GM23248 (cell line): ENCODE data around the gene GPS1. TPM values are rescaled to one million over a fixed set of nuclear protein-coding genes. Genes with fewer than 3 reads are reported as not detected.

Source experiments
- DNase-seq: peaks from one replicate; pipeline ENCODE4 v3.0.0-alpha.2; 2015
- H2AFZ ChIP-seq: fragments of 200-600 bp; sonication (generic); 2 replicates; pipeline ENCODE4 v1.6.1; 2016; ENCODE audit warnings: antibody characterized with exemption
- H3F3A ChIP-seq: fragments of 200-600 bp; sonication (generic); 2 replicates; pipeline ENCODE4 v1.6.1; 2016; ENCODE audit warnings: mild to moderate bottlenecking, antibody characterized with exemption, mixed run types; ENCODE audit not compliant: insufficient read depth
- H3K27ac ChIP-seq: fragments of 200-600 bp; sonication (generic); 2 replicates; pipeline ENCODE4 v1.5.1; 2016; ENCODE audit warnings: mild to moderate bottlenecking
- H3K27me3 ChIP-seq: fragments of 200-600 bp; sonication (generic); replicated peaks from 2 replicates; pipeline ENCODE4 v1.6.1; 2016; ENCODE audit warnings: mild to moderate bottlenecking; ENCODE audit not compliant: insufficient read depth
- H3K36me3 ChIP-seq: fragments of 200-600 bp; sonication (generic); 2 replicates; pipeline ENCODE4 v1.6.1; 2016; ENCODE audit warnings: low read depth, mild to moderate bottlenecking
- H3K4me1 ChIP-seq: fragments of 200-600 bp; sonication (generic); 2 replicates; pipeline ENCODE4 v1.6.1; 2016; ENCODE audit warnings: mild to moderate bottlenecking; ENCODE audit not compliant: insufficient read depth
- H3K4me2 ChIP-seq: fragments of 200-600 bp; sonication (generic); one replicate; pipeline ENCODE4 v1.6.1; 2016; ENCODE audit warnings: mild to moderate bottlenecking; ENCODE audit not compliant: unreplicated experiment
- H3K4me3 ChIP-seq: fragments of 200-600 bp; sonication (generic); 2 replicates; pipeline ENCODE4 v1.5.1; 2016; ENCODE audit warnings: mild to moderate bottlenecking
- H3K79me2 ChIP-seq: fragments of 200-600 bp; sonication (generic); 2 replicates; pipeline ENCODE4 v1.6.1; 2016; ENCODE audit warnings: mild to moderate bottlenecking; ENCODE audit not compliant: insufficient read depth
- H3K9ac ChIP-seq: fragments of 200-600 bp; sonication (generic); 2 replicates; pipeline ENCODE4 v1.6.1; 2016; ENCODE audit warnings: mild to moderate bottlenecking
- H3K9me2 ChIP-seq: fragments of 200-600 bp; sonication (generic); 2 replicates; pipeline ENCODE4 v1.6.1; 2016; ENCODE audit warnings: mixed run types, mild to moderate bottlenecking, moderate library complexity; ENCODE audit not compliant: insufficient read depth
- H3K9me3 ChIP-seq: fragments of 200-600 bp; sonication (generic); one replicate; pipeline ENCODE4 v1.6.1; 2017; ENCODE audit warnings: low read depth
- H4K20me1 ChIP-seq: fragments of 200-600 bp; sonication (generic); 2 replicates; pipeline ENCODE4 v1.6.0; 2016; ENCODE audit not compliant: insufficient read depth
- EZH2 ChIP-seq: fragments of 200-600 bp; sonication (generic); IDR thresholded peaks from 2 replicates; pipeline ENCODE4 v1.6.1; 2018; ENCODE audit warnings: antibody characterized with exemption, mild to moderate bottlenecking; ENCODE audit not compliant: insufficient read depth, poor library complexity, severe bottlenecking
- EZH2phosphoT487 ChIP-seq: fragments of 200-600 bp; sonication (generic); IDR thresholded peaks from 2 replicates; pipeline ENCODE4 v1.6.1; 2018; ENCODE audit warnings: antibody characterized with exemption, moderate library complexity, mild to moderate bottlenecking, low read depth; ENCODE audit not compliant: insufficient read depth
- WGBS, 2 experiments: methylation state at CpG; one replicate each; pipeline ENCODE4 v1.1.6; 2015 to 2017; ENCODE audit warnings: low lambda C conversion rate in 2 of 2, low coverage in 1 of 2; ENCODE audit errors: missing lambda C conversion rate in 2 of 2; 5-methylcytosine and 5-hydroxymethylcytosine counted together
- in situ Hi-C: fragments of 300-500 bp; cut with MboI; formaldehyde crosslinking; loops from 2 replicates; pipeline ENCODE4 v1.15.0; 2020
- polyA plus RNA-seq: library from polyadenylated mRNA; unstranded; fragments of >200 nt; fragmentation: Nextera tagmentation; extraction: Ambion mirVana; gene quantifications from 2 replicates; pipeline ENCODE4 v1.2.1, GENCODE V29; 2016
- total RNA-seq: library from RNA; depleted of rRNA; stranded (reverse); fragments of >200 nt; shearing (Covaris generic); gene quantifications from 2 replicates; pipeline ENCODE4 v1.2.3, GENCODE V29; 2014

GPS1 gene
- total and polyA plus RNA-seq, 2 experiments from 2014 or later = 104 to 130 TPM

DNA sequence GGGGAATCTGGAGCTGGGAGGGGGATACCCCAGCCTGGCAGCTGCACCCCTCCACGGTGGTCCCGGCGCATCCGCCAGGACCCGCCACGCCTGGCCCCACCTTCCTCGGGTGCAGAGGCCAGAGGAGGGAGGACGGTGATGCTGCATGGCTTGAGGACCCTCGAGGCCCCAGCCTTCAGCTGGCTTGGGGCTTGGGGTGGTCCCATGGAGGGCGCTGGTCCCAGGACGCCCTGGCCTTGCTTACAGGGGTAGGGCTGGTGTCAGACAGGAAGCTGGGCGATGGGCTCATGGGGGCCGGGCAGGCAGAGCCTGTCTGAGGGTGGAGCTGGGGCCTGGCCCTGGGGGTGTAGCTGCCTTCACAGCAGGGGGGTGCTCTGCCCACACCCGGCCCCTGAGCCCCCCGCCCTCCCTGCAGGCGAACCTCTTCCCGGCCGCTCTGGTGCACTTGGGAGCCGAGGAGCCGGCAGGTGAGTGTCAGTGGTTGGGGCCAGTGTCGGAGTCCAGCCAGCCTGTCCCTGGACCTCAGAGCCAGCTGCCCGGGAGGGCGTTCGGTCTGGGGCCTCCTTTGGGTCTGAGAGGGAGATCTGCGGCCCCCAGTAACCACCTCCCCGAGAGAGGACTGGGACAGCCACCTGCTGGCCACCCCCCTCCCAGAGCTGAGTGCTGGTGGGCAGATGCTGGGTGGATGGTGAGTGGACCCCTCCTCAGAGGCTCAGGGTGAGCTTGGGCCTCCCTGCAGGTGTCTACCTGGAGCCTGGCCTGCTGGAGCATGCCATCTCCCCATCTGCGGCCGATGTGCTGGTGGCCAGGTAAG lies 35.4 kb upstream of the GPS1 start:
- no peaks in the 10 kb centered on the region for H3K9me2 ChIP-seq
- H3K4me3 ChIP-seq = no peak overlapping the region
- no peaks in the 10 kb centered on the region for H4K20me1 ChIP-seq
- no peaks in the 10 kb centered on the region for H3K79me2 ChIP-seq
- H3K9me3 ChIP-seq = no peaks in the 10 kb centered on the region
- WGBS, 2 experiments = 87 to 89% methylated on average over 20 to 23 of the region's 28 CpGs
- no peak overlapping the region for H3K9ac ChIP-seq
- H3K4me1 ChIP-seq = no peaks in the 10 kb centered on the region
- H2AFZ ChIP-seq = no peak overlapping the region
- no peaks in the 10 kb centered on the region for H3K27me3 ChIP-seq
- in situ Hi-C loops = no loop called here
- no peak overlapping the region for H3K27ac ChIP-seq
- TF ChIP-seq EZH2 (no peak), EZH2phosphoT487 (no peak)
- no peak overlapping the region for H3K4me2 ChIP-seq
- no peak for DNase-seq
- H3F3A ChIP-seq = no peaks in the 10 kb centered on the region
- H3K36me3 ChIP-seq = no peaks in the 10 kb centered on the region

DNA sequence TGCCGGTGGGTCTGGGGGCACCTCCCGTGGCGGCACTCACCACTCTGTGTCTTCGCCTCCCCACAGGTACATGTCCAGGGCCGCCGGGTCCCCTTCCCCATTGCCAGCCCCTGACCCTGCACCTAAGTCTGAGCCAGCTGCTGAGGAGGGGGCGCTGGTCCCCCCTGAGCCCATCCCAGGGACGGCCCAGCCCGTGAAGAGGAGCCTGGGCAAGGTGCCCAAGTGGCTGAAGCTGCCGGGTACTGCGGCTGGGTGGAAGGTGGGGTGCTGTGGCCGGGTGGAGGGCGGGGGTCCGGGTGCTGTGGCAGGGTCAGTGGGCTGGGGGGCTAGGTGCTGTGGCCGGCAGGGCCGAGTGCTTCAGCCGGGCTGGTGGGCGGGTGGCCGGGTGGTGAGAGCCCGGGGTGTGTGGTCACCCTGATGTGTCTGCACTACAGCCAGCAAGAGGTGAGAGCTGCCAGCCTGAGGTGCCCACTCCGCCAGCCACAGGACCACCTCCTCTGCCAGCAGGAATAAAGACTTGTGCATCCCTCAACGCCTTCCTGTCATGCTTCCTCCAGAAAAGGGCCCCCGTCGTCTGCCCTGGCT lies 34.7 kb upstream of the GPS1 start:
- H3K27me3 ChIP-seq = no peaks in the 10 kb centered on the region
- 74 to 86% methylated on average over 22 to 23 of the region's 24 CpGs for WGBS, 2 experiments
- no peaks in the 10 kb centered on the region for H3K9me3 ChIP-seq
- no peak for DNase-seq
- H3F3A ChIP-seq = no peaks in the 10 kb centered on the region
- H3K9ac ChIP-seq = no peak overlapping the region
- H4K20me1 ChIP-seq = no peaks in the 10 kb centered on the region
- in situ Hi-C loops = no loop called here
- no peaks in the 10 kb centered on the region for H3K9me2 ChIP-seq
- no peaks in the 10 kb centered on the region for H3K36me3 ChIP-seq
- no peak overlapping the region for H2AFZ ChIP-seq
- no peak overlapping the region for H3K27ac ChIP-seq
- H3K79me2 ChIP-seq = no peaks in the 10 kb centered on the region
- TF ChIP-seq EZH2phosphoT487 = no peak
- TF ChIP-seq EZH2 = no peak
- no peak overlapping the region for H3K4me2 ChIP-seq
- H3K4me1 ChIP-seq = no peaks in the 10 kb centered on the region
- no peak overlapping the region for H3K4me3 ChIP-seq

DNA sequence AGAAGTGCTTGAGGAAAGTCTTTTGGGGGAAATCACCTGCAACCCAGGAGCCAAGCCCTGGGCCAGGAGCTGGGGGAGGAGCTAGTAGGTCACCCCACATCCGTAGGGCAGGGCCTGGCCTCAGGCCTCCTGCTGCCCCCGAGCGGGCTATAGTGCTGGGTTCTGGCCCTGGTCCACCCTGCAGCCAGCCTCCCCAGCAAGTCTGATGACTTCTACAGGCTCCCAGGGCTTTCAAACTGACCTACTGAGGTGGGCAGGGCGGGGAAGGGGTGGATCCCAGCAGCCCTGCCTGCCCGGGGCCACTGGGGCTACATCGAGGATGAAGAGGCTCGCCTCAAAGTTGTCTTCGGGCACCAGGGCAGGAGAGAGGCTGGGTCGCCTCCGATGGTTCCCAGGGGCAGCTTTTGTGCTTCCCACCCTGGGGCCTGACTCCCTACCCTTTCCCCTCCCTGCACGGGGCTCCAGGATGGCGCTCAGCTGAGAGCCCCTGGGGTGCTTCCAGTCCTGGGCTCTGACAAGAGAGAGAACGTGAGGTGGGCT lies 34.0 kb upstream of the GPS1 start:
- no peak for TF ChIP-seq EZH2
- no peak for TF ChIP-seq EZH2phosphoT487
- H2AFZ ChIP-seq = no peak overlapping the region
- no peaks in the 10 kb centered on the region for H4K20me1 ChIP-seq
- H3K4me3 ChIP-seq = no peak overlapping the region
- DNase-seq = no peak
- no peaks in the 10 kb centered on the region for H3F3A ChIP-seq
- no peaks in the 10 kb centered on the region for H3K36me3 ChIP-seq
- no peak overlapping the region for H3K27ac ChIP-seq
- H3K4me2 ChIP-seq = no peak overlapping the region
- no peaks in the 10 kb centered on the region for H3K9me2 ChIP-seq
- no peaks in the 10 kb centered on the region for H3K27me3 ChIP-seq
- no peaks in the 10 kb centered on the region for H3K9me3 ChIP-seq
- WGBS, 2 experiments = 81 to 82% methylated on average over 11 to 12 of the region's 13 CpGs
- H3K9ac ChIP-seq = no peak overlapping the region
- no peaks in the 10 kb centered on the region for H3K4me1 ChIP-seq
- H3K79me2 ChIP-seq = no peaks in the 10 kb centered on the region
- in situ Hi-C loops = no loop called here

DNA sequence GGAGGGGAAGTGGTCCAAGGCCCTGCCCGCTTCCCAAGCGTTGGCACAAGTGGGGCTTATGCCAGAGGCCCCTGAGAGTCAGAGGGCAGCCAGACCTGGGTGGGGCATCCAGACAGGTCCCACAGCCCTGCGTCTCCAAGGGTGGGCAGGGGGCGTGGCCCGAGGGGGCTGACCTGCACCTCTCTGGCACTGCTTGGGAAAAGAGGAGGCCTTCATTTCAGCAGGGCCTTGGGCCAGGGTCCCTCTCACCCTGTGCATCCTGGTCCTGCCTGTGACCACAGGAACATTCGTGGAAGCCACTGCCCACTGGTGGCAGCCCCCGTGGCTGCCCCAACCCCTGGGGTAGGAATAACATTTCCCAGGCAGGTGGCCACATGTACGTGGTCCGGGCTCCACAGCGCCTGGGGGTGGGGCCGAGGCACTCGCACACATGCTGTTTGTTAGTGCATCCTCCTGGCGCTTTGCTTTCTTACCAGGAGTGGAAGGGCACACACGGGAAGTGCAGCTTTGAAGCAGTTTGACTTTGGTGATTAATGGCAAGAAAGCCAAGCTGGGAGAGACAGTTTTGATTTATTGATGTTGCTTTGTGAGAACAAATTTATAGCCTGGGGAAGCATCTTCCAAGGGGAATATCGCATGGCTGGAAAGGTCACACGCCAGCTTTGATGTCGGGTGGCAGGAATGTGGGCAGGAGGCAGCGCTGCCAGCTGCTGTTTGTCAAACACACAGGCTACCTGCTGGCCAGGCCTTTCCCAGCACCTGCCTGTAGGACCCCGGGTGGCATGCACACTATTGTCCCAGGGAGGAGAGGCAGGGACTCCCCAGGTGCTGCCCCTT lies 33.3 kb upstream of the GPS1 start:
- TF ChIP-seq EZH2phosphoT487 = no peak
- TF ChIP-seq EZH2 = no peak
- no peak for DNase-seq
- Histone ChIP-seq H2AFZ (no peak overlapping the region), H3K79me2 (no peaks in the 10 kb centered on the region), H3K36me3 (no peaks in the 10 kb centered on the region), H3K4me3 (no peak overlapping the region), H3F3A (no peaks in the 10 kb centered on the region), H3K4me1 (no peaks in the 10 kb centered on the region), H3K9ac (no peak overlapping the region), H3K27me3 (no peaks in the 10 kb centered on the region), H3K4me2 (no peak overlapping the region), H3K9me2 (no peaks in the 10 kb centered on the region), H3K27ac (no peak overlapping the region), H3K9me3 (no peaks in the 10 kb centered on the region), H4K20me1 (no peaks in the 10 kb centered on the region)
- in situ Hi-C loops = no loop called here
- 63% methylated on average over 19 of the region's 19 CpGs for WGBS, 2 experiments
